RWPE1 (cell line): ENCODE measurements around the gene TANC1.

Experiments
- CTCF ChIA-PET: fragments of 350-600 bp; sonication (Branson Sonifier 250); formaldehyde crosslinking; extraction: SDS; loops from one replicate; lab custom pipeline; 2021; lab: Yijun Ruan, JAX
- POLR2A ChIA-PET: fragments of 400-600 bp; formaldehyde crosslinking; extraction: SDS; loops from one replicate; lab custom pipeline; 2020; ENCODE audit warnings: antibody characterized with exemption; ENCODE audit not compliant: low non-redundant PET; lab: Yijun Ruan, JAX
- DNase-seq: peaks from one replicate; pipeline ENCODE4 v3.0.0; 2012; ENCODE audit warnings: low spot score
- H3K27ac ChIP-seq: fragments of 450-650 bp; 2 replicates; pipeline ENCODE4 v1.5.1; 2017
- CTCF ChIP-seq: fragments of 450-650 bp; conservative IDR thresholded peaks from 2 replicates; pipeline ENCODE4 v1.5.1; 2017; ENCODE audit warnings: low read depth, mild to moderate bottlenecking

Gene TANC1

GRCh38 chr2:159193791-159194190 lies 225.4 kb downstream of the TANC1 start:
- no peak overlapping the region for H3K27ac ChIP-seq
- POLR2A ChIA-PET, result no interaction called here

GRCh38 chr2:159194241-159194640 lies 225.8 kb downstream of the TANC1 start:
- no peak for TF ChIP-seq CTCF
- ChIA-PET CTCF (no interaction called here), POLR2A (no interaction called here)
- DNase-seq, result no peak
- H3K27ac ChIP-seq, result 0 out of 2 replicates have a peak overlapping the region, but pooled peaks have one; percentile 13

More at GRCh38 chr2:159193791-159194190, 225.4 kb downstream of the TANC1 start:
- DNase-seq, result no peak
- TF ChIP-seq CTCF, result no peak
- CTCF ChIA-PET, result no interaction called here

GRCh38 chr2:159195697-159196096 lies 227.3 kb downstream of the TANC1 start:
- DNase-seq, result no peak
- TF ChIP-seq CTCF, result no peak
- ChIA-PET CTCF (interaction anchor here (0.6 to 0.7 kb wide), 3 partner anchors 73 to 918 kb away, joined by 3 to 4 read pairs (median 3); no protein-coding TSS in a partner anchor), POLR2A (no interaction called here)
- H3K27ac ChIP-seq, result no peak overlapping the region

DNA sequence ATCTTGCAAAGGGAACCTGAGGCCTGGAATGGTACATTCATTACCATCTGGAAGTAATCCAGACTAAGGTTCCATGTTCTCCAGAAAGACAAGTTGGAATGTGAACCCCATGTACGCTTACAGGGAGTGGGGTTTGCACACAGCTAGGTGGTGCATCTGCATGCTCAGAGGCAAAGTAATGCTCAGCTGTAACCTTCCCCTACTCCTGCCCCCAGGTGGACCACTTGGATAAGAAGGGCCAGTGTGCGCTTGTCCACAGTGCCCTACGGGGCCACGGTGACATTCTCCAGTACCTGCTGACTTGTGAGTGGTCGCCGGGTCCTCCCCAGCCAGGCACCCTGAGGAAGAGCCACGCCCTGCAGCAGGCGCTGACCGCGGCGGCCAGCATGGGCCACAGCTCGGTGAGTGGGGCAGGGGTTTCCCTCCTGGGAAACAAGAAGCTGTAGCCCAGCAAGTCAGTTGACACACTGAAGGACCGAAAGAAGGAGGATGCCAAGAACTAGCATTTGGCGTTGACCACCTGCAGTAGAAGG lies 228.0 kb downstream of the TANC1 start:
- ChIA-PET POLR2A (no interaction called here), CTCF (interaction anchor here (0.7 kb wide), 1 partner anchor 72 kb away, joined by 3 read pairs; no protein-coding TSS in a partner anchor)
- no peak overlapping the region for H3K27ac ChIP-seq
- no peak for TF ChIP-seq CTCF
- DNase-seq, result no peak

DNA sequence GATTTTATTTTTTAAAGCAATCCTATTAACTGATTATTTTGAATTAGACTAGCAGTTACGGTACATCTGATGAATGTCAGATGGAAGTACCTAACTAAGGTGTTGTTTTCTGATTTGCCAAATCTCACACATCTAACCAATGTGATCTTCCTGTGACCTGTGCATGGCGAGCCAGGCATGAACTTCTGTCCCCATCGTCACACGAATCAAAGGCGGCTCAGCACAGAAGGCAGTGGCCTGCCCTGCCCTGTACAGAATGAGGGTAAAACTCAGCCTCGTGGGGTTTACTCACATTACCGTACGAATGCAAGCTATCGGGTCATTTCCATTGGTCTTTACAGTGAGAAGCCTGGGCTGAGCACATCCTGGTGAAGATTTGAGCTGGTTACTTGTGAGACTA lies 230.8 kb downstream of the TANC1 start:
- POLR2A ChIA-PET, result no interaction called here
- H3K27ac ChIP-seq, result no peak overlapping the region
- no peak for TF ChIP-seq CTCF

GRCh38 chr2:159199761-159200465 lies 231.5 kb downstream of the TANC1 start:
- TF ChIP-seq CTCF, result no peak
- H3K27ac ChIP-seq, result no peak overlapping the region
- ChIA-PET POLR2A (no interaction called here), CTCF (no interaction called here)
- no peak for DNase-seq

More for the DNA sequence above, 230.8 kb downstream of the TANC1 start:
- CTCF ChIA-PET, result interaction anchor here (0.9 kb wide), 1 partner anchor 353 kb away, joined by 3 read pairs; no protein-coding TSS in a partner anchor
- DNase-seq, result no peak
